Fibroblast of the aortic adventitia (primary cell): ENCODE results near the gene SLC16A13. TPM values are rescaled to one million over a fixed set of nuclear protein-coding genes. Genes with fewer than 3 reads are reported as not detected.

Experiments
- DNase-seq: peaks from one replicate; pipeline ENCODE4 v3.0.0-alpha.2; 2010; ENCODE audit warnings: low read depth
- H3K4me3 ChIP-seq: 2 replicates; pipeline ENCODE4 v1.5.1; 2011; ENCODE audit warnings: low read depth, mild to moderate bottlenecking, control low read depth, low read length, moderate library complexity
- total RNA-seq: library from RNA; depleted of rRNA; stranded (reverse); fragments of >200 nt; gene quantifications from 2 replicates; pipeline ENCODE4 v1.2.3, GENCODE V29; 2012; ENCODE audit warnings: low replicate concordance
- TF ChIP-seq, protein P1 (sequence below): IDR thresholded peaks from 2 replicates; pipeline ENCODE4 v1.5.1; 2011; ENCODE audit warnings: mild to moderate bottlenecking, low read length, control low read depth, inconsistent platforms; ENCODE audit not compliant: insufficient read depth

SLC16A13 gene
- total RNA-seq, 1 donor: 0.72 TPM

DNA sequence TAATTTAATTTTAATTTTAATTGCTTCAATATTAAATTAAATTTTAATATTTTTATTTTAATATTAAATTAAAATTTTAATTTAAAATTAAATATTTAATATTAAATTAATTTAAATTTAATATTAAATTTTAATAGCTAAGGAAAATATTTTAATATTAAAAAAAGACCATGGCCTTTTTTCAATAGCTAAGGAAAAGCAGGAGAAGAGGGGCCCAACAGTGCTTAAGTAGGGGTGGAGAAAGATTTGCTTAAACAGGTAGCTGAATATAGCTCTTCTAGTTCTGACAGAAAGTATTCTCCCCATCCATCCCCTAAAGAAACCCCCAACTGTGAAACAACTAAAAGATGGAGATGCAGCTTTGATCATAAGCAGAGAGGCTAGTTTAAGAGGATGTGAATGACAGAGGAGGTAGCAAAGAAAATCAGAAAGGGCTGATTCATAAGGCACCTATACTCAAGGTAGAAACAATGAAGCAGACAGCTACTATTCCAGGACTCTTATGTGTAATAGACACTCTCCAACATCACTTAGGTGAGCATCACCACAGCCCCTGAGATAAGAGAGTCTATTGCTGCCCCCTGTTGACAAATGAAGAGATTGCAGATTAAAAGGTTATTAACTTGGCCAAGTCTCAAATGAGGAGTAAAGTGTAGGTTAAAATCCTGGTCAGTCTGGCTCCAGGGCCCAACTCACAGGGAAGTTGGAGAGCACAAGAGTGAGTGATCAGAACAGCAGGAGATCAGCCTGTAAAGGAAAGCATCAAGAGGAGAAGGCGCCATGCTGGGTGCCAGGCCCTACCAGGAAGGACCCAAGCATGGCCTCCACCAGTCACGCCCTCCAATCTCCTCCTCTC, 31.2 kb upstream of the SLC16A13 start:
- no peak overlapping the region for H3K4me3 ChIP-seq
- TF ChIP-seq, protein P1, sequence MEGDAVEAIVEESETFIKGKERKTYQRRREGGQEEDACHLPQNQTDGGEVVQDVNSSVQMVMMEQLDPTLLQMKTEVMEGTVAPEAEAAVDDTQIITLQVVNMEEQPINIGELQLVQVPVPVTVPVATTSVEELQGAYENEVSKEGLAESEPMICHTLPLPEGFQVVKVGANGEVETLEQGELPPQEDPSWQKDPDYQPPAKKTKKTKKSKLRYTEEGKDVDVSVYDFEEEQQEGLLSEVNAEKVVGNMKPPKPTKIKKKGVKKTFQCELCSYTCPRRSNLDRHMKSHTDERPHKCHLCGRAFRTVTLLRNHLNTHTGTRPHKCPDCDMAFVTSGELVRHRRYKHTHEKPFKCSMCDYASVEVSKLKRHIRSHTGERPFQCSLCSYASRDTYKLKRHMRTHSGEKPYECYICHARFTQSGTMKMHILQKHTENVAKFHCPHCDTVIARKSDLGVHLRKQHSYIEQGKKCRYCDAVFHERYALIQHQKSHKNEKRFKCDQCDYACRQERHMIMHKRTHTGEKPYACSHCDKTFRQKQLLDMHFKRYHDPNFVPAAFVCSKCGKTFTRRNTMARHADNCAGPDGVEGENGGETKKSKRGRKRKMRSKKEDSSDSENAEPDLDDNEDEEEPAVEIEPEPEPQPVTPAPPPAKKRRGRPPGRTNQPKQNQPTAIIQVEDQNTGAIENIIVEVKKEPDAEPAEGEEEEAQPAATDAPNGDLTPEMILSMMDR: peak; percentile 63
- DNase-seq: peak; percentile 69

DNA sequence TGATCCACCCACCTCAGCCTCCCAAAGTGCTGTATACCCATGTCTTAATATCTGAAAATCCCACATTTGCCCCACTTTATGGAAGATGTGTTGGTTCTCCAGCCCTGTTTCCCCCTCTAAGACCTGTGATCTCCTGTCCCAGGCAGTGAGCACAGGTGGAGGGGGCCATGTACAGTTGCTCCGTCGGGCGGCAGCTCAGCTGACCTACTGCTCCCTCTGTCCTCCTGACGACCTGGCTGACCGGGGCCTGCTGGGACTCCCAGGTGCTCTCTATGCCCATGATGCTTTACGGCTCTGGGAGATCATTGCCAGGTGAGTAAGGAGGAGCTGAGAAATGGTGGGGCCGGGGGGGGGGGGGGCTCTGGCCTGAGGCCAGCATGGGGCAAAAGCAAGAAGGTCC, 30.1 kb upstream of the SLC16A13 start:
- TF ChIP-seq, protein P1: no peak
- DNase-seq: no peak
- H3K4me3 ChIP-seq: no peak overlapping the region

DNA sequence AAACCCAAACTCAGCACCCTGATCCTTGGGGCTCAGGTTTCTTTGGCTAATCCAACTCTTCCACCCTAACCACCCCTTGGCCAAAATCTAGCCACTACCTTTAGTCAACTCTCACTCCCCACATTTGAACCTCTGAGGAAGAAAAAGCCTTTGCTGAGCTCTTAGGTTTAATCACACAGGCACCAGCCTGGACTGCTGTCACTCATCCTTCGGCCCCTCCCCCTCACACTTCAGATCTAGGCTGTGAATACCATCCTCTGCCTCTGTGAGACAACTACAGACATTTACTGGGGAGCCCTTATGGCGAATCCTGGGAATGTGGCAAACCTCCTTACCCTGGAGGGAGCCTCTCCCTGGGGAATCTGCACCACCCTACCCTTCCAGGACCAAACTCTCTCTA, 28.7 kb upstream of the SLC16A13 start:
- H3K4me3 ChIP-seq: no peak overlapping the region
- DNase-seq: no peak
- TF ChIP-seq, protein P1: no peak

DNA sequence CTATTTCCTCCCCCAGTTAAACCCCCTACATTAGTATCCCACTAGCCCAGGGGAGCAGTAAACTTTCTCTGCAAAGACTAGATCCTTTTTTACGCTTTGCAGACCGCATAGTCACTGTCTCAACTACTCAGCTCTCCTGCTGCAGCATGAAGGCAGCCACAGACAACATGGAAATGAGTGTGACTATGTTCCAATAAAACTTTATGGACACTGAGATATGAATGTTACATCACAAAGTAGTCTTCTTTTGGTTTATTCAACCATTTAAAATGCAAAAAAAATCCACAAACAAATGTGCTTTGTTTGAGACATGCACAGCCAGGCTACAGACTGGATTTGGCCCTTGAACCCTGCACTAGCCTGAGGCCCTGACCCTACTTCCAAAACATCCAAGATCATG, 25.3 kb upstream of the SLC16A13 start:
- TF ChIP-seq, protein P1: no peak
- peak overlapping the region; percentile 91 for H3K4me3 ChIP-seq
- no peak for DNase-seq

DNA sequence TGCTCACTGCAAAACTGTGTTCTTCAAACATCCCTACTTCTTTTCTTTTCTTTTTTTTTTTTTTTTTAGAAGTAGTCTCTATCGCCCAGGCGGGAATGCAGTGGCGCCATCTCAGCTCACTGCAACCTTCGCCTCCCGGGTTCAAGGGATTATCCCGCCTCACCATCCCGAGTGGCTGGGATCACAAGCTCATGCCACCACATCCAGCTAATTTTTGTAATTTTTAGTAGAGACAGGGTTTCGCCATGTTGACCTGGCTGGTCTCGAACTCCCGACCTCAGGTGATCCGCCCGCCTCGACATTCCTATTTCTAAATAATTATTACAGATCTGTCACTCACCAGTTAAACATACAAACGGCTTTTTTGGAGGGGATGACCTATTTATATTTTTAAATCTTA, 24.4 kb upstream of the SLC16A13 start:
- TF ChIP-seq, protein P1: no peak
- H3K4me3 ChIP-seq: peak overlapping the region; percentile 91
- no peak for DNase-seq

DNA sequence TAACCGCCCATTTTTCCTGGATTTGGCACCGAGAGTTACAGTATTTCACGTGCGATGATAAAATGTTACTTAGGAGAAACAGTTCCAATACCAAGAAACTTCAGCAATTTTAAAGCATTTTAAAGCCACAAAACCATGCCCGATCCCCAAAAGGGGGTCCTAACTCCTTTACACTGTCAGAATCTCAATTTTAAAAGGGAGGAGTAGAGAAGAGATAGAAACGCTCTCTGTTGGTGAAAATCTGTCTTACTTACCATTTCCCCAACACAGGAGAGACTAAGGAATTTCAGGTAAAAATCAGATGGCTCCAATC, 23.9 kb upstream of the SLC16A13 start:
- H3K4me3 ChIP-seq: peak overlapping the region; percentile 91
- TF ChIP-seq, protein P1: no peak
- DNase-seq: no peak
